Activated naive CD8-positive, alpha-beta T cell treated with anti-CD3 and anti-CD28 coated beads for 36 hours (primary cell): ENCODE measurements around the gene ERC1. TPM values are rescaled to one million over a fixed set of nuclear protein-coding genes. Genes with fewer than 3 reads are reported as not detected.
"Not testable (repeated sequence)": the region's sequence is repeated elsewhere in the genome, so short reads cannot be mapped to it uniquely, and the experiment has no call there.

Source experiments
- DNase-seq: peaks from one replicate; pipeline ENCODE4 v3.0.0; 2021
- H3K27ac Mint-ChIP-seq: one replicate; pipeline ENCODE4 v1.8.0; 2022; ENCODE audit warnings: mild to moderate bottlenecking, moderate library complexity, mixed read lengths
- H3K27me3 Mint-ChIP-seq: one replicate; pipeline ENCODE4 v1.8.0; 2022; ENCODE audit warnings: mild to moderate bottlenecking, mixed read lengths
- H3K36me3 Mint-ChIP-seq: one replicate; pipeline ENCODE4 v1.8.0; 2021; ENCODE audit warnings: mild to moderate bottlenecking, mixed read lengths
- H3K4me1 Mint-ChIP-seq: one replicate; pipeline ENCODE4 v1.8.0; 2021; ENCODE audit warnings: mixed read lengths
- H3K4me3 Mint-ChIP-seq: one replicate; pipeline ENCODE4 v1.8.0; 2022; ENCODE audit warnings: mild to moderate bottlenecking, moderate library complexity, mixed read lengths
- H3K9me3 Mint-ChIP-seq: one replicate; pipeline ENCODE4 v1.8.0; 2022; ENCODE audit warnings: mixed read lengths
- total RNA-seq, 2 experiments: library from RNA; stranded (reverse); gene quantifications; one replicate each; pipeline ENCODE4 v1.2.3, GENCODE V29; 2021

ERC1 gene
- total RNA-seq, 2 experiments from 2014 or later = 24.0 to 25.5 TPM

GRCh38 chr12:1252758-1253157 lies 261.7 kb downstream of the ERC1 start:
- no peaks in the 10 kb centered on the region for H3K9me3 Mint-ChIP-seq
- H3K4me1 Mint-ChIP-seq = no peaks in the 10 kb centered on the region
- H3K27ac Mint-ChIP-seq = no peak overlapping the region
- DNase-seq = no peak
- H3K36me3 Mint-ChIP-seq = peaks cover 8% of the 10 kb centered on the region
- H3K4me3 Mint-ChIP-seq = no peak overlapping the region
- H3K27me3 Mint-ChIP-seq = no peaks in the 10 kb centered on the region

- not testable (repeated sequence) for H3K4me3 Mint-ChIP-seq, DNase-seq, H3K27ac Mint-ChIP-seq, H3K4me1 Mint-ChIP-seq, H3K9me3 Mint-ChIP-seq, H3K27me3 Mint-ChIP-seq, H3K36me3 Mint-ChIP-seq
Observed at GRCh38 chr12:1255125-1255524, 264.1 kb downstream of the ERC1 start.

GRCh38 chr12:1255854-1256253 lies 264.8 kb downstream of the ERC1 start:
- not testable (repeated sequence) for H3K27ac Mint-ChIP-seq, DNase-seq, H3K4me3 Mint-ChIP-seq, H3K27me3 Mint-ChIP-seq, H3K36me3 Mint-ChIP-seq, H3K4me1 Mint-ChIP-seq, H3K9me3 Mint-ChIP-seq

- H3K27me3 Mint-ChIP-seq = no peaks in the 10 kb centered on the region
- H3K4me3 Mint-ChIP-seq = no peak overlapping the region
- peaks cover 9% of the 10 kb centered on the region for H3K36me3 Mint-ChIP-seq
- no peaks in the 10 kb centered on the region for H3K9me3 Mint-ChIP-seq
- DNase-seq = no peak
- no peaks in the 10 kb centered on the region for H3K4me1 Mint-ChIP-seq
- no peak overlapping the region for H3K27ac Mint-ChIP-seq
Observed at GRCh38 chr12:1256285-1256684, 265.3 kb downstream of the ERC1 start.

- Mint-ChIP-seq H3K4me1 (no peaks in the 10 kb centered on the region), H3K27me3 (no peaks in the 10 kb centered on the region), H3K36me3 (peaks cover 11% of the 10 kb centered on the region), H3K9me3 (no peaks in the 10 kb centered on the region), H3K4me3 (no peak overlapping the region), H3K27ac (no peak overlapping the region)
- no peak for DNase-seq
Observed at GRCh38 chr12:1256991-1257390, 266.0 kb downstream of the ERC1 start.

GRCh38 chr12:1262011-1262410 lies 271.0 kb downstream of the ERC1 start:
- Mint-ChIP-seq H3K36me3 (peaks cover 6% of the 10 kb centered on the region), H3K4me1 (no peaks in the 10 kb centered on the region), H3K4me3 (no peak overlapping the region), H3K27me3 (no peaks in the 10 kb centered on the region), H3K27ac (no peak overlapping the region), H3K9me3 (no peaks in the 10 kb centered on the region)
- no peak for DNase-seq

- Mint-ChIP-seq H3K9me3 (no peaks in the 10 kb centered on the region), H3K4me1 (no peaks in the 10 kb centered on the region), H3K4me3 (no peak overlapping the region), H3K27me3 (no peaks in the 10 kb centered on the region), H3K36me3 (peaks cover 7% of the 10 kb centered on the region), H3K27ac (no peak overlapping the region)
- DNase-seq = no peak
Observed at GRCh38 chr12:1267243-1267642, 276.2 kb downstream of the ERC1 start.

GRCh38 chr12:1272142-1272541 lies 281.1 kb downstream of the ERC1 start:
- DNase-seq = peak; percentile 9

GRCh38 chr12:1273051-1273450 lies 282.0 kb downstream of the ERC1 start:
- Mint-ChIP-seq H3K9me3 (no peaks in the 10 kb centered on the region), H3K4me1 (peaks cover 6% of the 10 kb centered on the region), H3K36me3 (peaks cover 8% of the 10 kb centered on the region), H3K27me3 (no peaks in the 10 kb centered on the region), H3K4me3 (no peak overlapping the region), H3K27ac (no peak overlapping the region)
- DNase-seq = no peak

More at GRCh38 chr12:1272142-1272541, 281.1 kb downstream of the ERC1 start:
- no peaks in the 10 kb centered on the region for H3K9me3 Mint-ChIP-seq
- H3K4me3 Mint-ChIP-seq = no peak overlapping the region
- H3K36me3 Mint-ChIP-seq = peaks cover 8% of the 10 kb centered on the region
- no peak overlapping the region for H3K27ac Mint-ChIP-seq
- no peaks in the 10 kb centered on the region for H3K27me3 Mint-ChIP-seq
- H3K4me1 Mint-ChIP-seq = no peaks in the 10 kb centered on the region

- H3K27me3 Mint-ChIP-seq = no peaks in the 10 kb centered on the region
- H3K4me3 Mint-ChIP-seq = no peak overlapping the region
- peak; percentile 42 for DNase-seq
- no peaks in the 10 kb centered on the region for H3K9me3 Mint-ChIP-seq
- peaks cover 10% of the 10 kb centered on the region for H3K4me1 Mint-ChIP-seq
- peaks cover 5% of the 10 kb centered on the region for H3K36me3 Mint-ChIP-seq
- H3K27ac Mint-ChIP-seq = no peak overlapping the region
Observed at GRCh38 chr12:1277905-1278304, 286.9 kb downstream of the ERC1 start.

GRCh38 chr12:1279050-1279449 lies 288.0 kb downstream of the ERC1 start:
- Mint-ChIP-seq H3K27me3 (no peaks in the 10 kb centered on the region), H3K4me3 (no peak overlapping the region), H3K9me3 (no peaks in the 10 kb centered on the region), H3K36me3 (peaks cover under 1% of the 10 kb centered on the region), H3K4me1 (peaks cover 10% of the 10 kb centered on the region), H3K27ac (no peak overlapping the region)
- no peak for DNase-seq

GRCh38 chr12:1280059-1280458 lies 289.0 kb downstream of the ERC1 start:
- no peak for DNase-seq
- Mint-ChIP-seq H3K36me3 (no peaks in the 10 kb centered on the region), H3K27me3 (no peaks in the 10 kb centered on the region), H3K4me1 (peaks cover 16% of the 10 kb centered on the region), H3K27ac (no peak overlapping the region), H3K4me3 (no peak overlapping the region), H3K9me3 (no peaks in the 10 kb centered on the region)

GRCh38 chr12:1281683-1282366 lies 290.8 kb downstream of the ERC1 start:
- H3K4me1 Mint-ChIP-seq = peaks cover 16% of the 10 kb centered on the region
- no peaks in the 10 kb centered on the region for H3K9me3 Mint-ChIP-seq
- H3K27me3 Mint-ChIP-seq = no peaks in the 10 kb centered on the region
- no peak overlapping the region for H3K4me3 Mint-ChIP-seq
- DNase-seq = no peak
- no peak overlapping the region for H3K27ac Mint-ChIP-seq
- H3K36me3 Mint-ChIP-seq = no peaks in the 10 kb centered on the region

GRCh38 chr12:1282670-1283315 lies 291.8 kb downstream of the ERC1 start:
- Mint-ChIP-seq H3K27ac (no peak overlapping the region), H3K9me3 (no peaks in the 10 kb centered on the region), H3K36me3 (no peaks in the 10 kb centered on the region), H3K27me3 (no peaks in the 10 kb centered on the region), H3K4me3 (no peak overlapping the region), H3K4me1 (peaks cover 13% of the 10 kb centered on the region)
- DNase-seq = no peak

GRCh38 chr12:1283316-1283715 lies 292.3 kb downstream of the ERC1 start:
- H3K4me1 Mint-ChIP-seq = peaks cover 8% of the 10 kb centered on the region
- DNase-seq = no peak
- H3K27me3 Mint-ChIP-seq = no peaks in the 10 kb centered on the region
- H3K4me3 Mint-ChIP-seq = no peak overlapping the region
- H3K27ac Mint-ChIP-seq = no peak overlapping the region
- H3K36me3 Mint-ChIP-seq = no peaks in the 10 kb centered on the region
- no peaks in the 10 kb centered on the region for H3K9me3 Mint-ChIP-seq

GRCh38 chr12:1284611-1285010 lies 293.6 kb downstream of the ERC1 start:
- H3K27ac Mint-ChIP-seq = no peak overlapping the region
- H3K9me3 Mint-ChIP-seq = no peaks in the 10 kb centered on the region
- DNase-seq = no peak
- no peaks in the 10 kb centered on the region for H3K27me3 Mint-ChIP-seq
- no peak overlapping the region for H3K4me3 Mint-ChIP-seq
- H3K36me3 Mint-ChIP-seq = no peaks in the 10 kb centered on the region
- peaks cover 6% of the 10 kb centered on the region for H3K4me1 Mint-ChIP-seq
